ENCODE data around the gene MFRP.

DNA sequence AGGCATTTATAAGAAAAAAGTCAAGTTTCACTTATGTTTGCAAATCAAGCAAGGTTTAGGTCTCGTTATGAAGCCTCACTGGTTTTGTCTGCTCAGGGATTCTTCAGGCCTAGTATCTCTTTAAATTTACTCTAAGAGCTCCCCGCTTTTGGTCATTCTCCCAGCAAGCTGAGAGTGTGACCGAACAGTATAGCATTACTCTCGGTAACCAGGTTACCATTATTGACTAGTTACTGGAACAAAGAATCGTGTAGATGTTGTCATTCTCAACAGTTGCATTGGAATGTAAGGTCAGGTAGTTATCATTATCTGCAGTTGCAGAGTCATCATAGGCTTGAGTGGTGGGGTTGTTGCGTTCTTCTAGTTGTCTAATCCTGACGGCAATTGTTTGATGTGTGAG lies 44.8 kb upstream of the MFRP start:
- TF ChIP-seq, protein P1, sequence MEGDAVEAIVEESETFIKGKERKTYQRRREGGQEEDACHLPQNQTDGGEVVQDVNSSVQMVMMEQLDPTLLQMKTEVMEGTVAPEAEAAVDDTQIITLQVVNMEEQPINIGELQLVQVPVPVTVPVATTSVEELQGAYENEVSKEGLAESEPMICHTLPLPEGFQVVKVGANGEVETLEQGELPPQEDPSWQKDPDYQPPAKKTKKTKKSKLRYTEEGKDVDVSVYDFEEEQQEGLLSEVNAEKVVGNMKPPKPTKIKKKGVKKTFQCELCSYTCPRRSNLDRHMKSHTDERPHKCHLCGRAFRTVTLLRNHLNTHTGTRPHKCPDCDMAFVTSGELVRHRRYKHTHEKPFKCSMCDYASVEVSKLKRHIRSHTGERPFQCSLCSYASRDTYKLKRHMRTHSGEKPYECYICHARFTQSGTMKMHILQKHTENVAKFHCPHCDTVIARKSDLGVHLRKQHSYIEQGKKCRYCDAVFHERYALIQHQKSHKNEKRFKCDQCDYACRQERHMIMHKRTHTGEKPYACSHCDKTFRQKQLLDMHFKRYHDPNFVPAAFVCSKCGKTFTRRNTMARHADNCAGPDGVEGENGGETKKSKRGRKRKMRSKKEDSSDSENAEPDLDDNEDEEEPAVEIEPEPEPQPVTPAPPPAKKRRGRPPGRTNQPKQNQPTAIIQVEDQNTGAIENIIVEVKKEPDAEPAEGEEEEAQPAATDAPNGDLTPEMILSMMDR (IDR thresholded peaks at IDR 0.05) = no peak
- no peak for TF ChIP-seq POLR2AphosphoS5 (IDR thresholded peaks at IDR 0.05; ENCODE audit: low read depth, low read length)
- TF ChIP-seq, protein P2, sequence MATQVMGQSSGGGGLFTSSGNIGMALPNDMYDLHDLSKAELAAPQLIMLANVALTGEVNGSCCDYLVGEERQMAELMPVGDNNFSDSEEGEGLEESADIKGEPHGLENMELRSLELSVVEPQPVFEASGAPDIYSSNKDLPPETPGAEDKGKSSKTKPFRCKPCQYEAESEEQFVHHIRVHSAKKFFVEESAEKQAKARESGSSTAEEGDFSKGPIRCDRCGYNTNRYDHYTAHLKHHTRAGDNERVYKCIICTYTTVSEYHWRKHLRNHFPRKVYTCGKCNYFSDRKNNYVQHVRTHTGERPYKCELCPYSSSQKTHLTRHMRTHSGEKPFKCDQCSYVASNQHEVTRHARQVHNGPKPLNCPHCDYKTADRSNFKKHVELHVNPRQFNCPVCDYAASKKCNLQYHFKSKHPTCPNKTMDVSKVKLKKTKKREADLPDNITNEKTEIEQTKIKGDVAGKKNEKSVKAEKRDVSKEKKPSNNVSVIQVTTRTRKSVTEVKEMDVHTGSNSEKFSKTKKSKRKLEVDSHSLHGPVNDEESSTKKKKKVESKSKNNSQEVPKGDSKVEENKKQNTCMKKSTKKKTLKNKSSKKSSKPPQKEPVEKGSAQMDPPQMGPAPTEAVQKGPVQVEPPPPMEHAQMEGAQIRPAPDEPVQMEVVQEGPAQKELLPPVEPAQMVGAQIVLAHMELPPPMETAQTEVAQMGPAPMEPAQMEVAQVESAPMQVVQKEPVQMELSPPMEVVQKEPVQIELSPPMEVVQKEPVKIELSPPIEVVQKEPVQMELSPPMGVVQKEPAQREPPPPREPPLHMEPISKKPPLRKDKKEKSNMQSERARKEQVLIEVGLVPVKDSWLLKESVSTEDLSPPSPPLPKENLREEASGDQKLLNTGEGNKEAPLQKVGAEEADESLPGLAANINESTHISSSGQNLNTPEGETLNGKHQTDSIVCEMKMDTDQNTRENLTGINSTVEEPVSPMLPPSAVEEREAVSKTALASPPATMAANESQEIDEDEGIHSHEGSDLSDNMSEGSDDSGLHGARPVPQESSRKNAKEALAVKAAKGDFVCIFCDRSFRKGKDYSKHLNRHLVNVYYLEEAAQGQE (IDR thresholded peaks at IDR 0.05; ENCODE audit: insufficient read depth in 1 of 2, low read depth in 2 of 2, low read length in 1 of 2) = no peak
